CD4-positive, alpha-beta memory T cell (primary cell): ENCODE data around the gene ZBTB48. TPM values are rescaled to one million over a fixed set of nuclear protein-coding genes. Genes with fewer than 3 reads are reported as not detected.
A peak's percentile ranks its signal among the peaks of the same experiment; 100 is the strongest.

Experiments
- CTCF ChIA-PET: fragments of 350-600 bp; sonication (Branson Sonifier 250); formaldehyde crosslinking; loops from one replicate; lab custom pipeline; 2021; ENCODE audit warnings: inconsistent platforms; ENCODE audit not compliant: partially characterized antibody; lab: Charles Lee
- POLR2A ChIA-PET: fragments of 350-600 bp; sonication (Branson Sonifier 250); formaldehyde crosslinking; loops from one replicate; lab custom pipeline; 2021; ENCODE audit not compliant: partially characterized antibody; lab: Charles Lee
- DNase-seq, 5 donors: peaks; one replicate each; pipeline versions ENCODE4 v3.0.0 to v3.0.0-alpha.2; 2020 to 2022; ENCODE audit warnings: mixed read lengths in 1 of 5
- H3K27ac ChIP-seq: one replicate; pipeline ENCODE4 v1.7.0; 2013; ENCODE audit warnings: low read depth, low read length
- H3K27me3 ChIP-seq: 2 replicates; pipeline ENCODE4 v1.7.0; 2013; ENCODE audit warnings: mild to moderate bottlenecking, low read length, moderate library complexity; ENCODE audit not compliant: insufficient read depth
- H3K36me3 ChIP-seq: 2 replicates; pipeline ENCODE4 v1.7.0; 2013; ENCODE audit warnings: mild to moderate bottlenecking, low read length, moderate library complexity; ENCODE audit not compliant: insufficient read depth
- H3K4me1 ChIP-seq: 2 replicates; pipeline ENCODE4 v1.7.0; 2013; ENCODE audit warnings: mild to moderate bottlenecking, low read length, moderate library complexity; ENCODE audit not compliant: insufficient read depth
- H3K4me3 ChIP-seq, 2 donors: one replicate each; pipeline ENCODE4 v1.7.0; 2013; ENCODE audit warnings: low read length in 2 of 2, mild to moderate bottlenecking in 1 of 2
- H3K9me3 ChIP-seq, 2 donors: one replicate each; pipeline ENCODE4 v1.7.0; 2013; ENCODE audit warnings: low read length in 2 of 2, control low read depth in 1 of 2; ENCODE audit not compliant: control insufficient read depth in 1 of 2
- H3K27ac Mint-ChIP-seq, 7 donors: one replicate each; pipeline ENCODE4 v1.8.0; 2020 to 2021; ENCODE audit warnings: mixed read lengths in 7 of 7, mild to moderate bottlenecking in 6 of 7, inconsistent platforms in 3 of 7, moderate library complexity in 3 of 7
- H3K27me3 Mint-ChIP-seq, 2 donors: one replicate each; pipeline ENCODE4 v1.8.0; 2020 to 2021; ENCODE audit warnings: mixed read lengths in 2 of 2
- H3K36me3 Mint-ChIP-seq, 2 donors: one replicate each; pipeline ENCODE4 v1.8.0; 2020 to 2021; ENCODE audit warnings: mixed read lengths in 2 of 2, inconsistent platforms in 1 of 2, mild to moderate bottlenecking in 1 of 2
- H3K4me1 Mint-ChIP-seq, 4 donors: one replicate each; pipeline ENCODE4 v1.8.0; 2020 to 2021; ENCODE audit warnings: mixed read lengths in 4 of 4, mild to moderate bottlenecking in 1 of 4
- H3K4me3 Mint-ChIP-seq, 8 donors: one replicate each; pipeline ENCODE4 v1.8.0; 2020 to 2021; ENCODE audit warnings: mixed read lengths in 8 of 8, mild to moderate bottlenecking in 7 of 8, moderate library complexity in 6 of 8, inconsistent platforms in 3 of 8
- H3K9me3 Mint-ChIP-seq, 8 donors: one replicate each; pipeline ENCODE4 v1.8.0; 2020 to 2021; ENCODE audit warnings: mixed read lengths in 8 of 8, mild to moderate bottlenecking in 5 of 8, inconsistent platforms in 3 of 8, moderate library complexity in 1 of 8
- intact Hi-C: fragments of 100-400 bp; cut with micrococcal nuclease; formaldehyde crosslinking; loops from one replicate; pipeline ENCODE4 v1.15.1; 2023
- polyA plus RNA-seq, 2 donors: library from polyadenylated mRNA; unstranded; fragments of 300-500 nt; fragmentation: Illumina TruSeq; gene quantifications; one replicate each; pipeline ENCODE4 v1.2.3, GENCODE V29; 2021
- total RNA-seq, 2 experiments: library from RNA; stranded (reverse); gene quantifications; one replicate each; pipeline ENCODE4 v1.2.3, GENCODE V29; 2021

Gene ZBTB48
- total and polyA plus RNA-seq, 4 experiments from 2014 or later, result 18.4 to 70.7 (median 43.2) TPM

DNA sequence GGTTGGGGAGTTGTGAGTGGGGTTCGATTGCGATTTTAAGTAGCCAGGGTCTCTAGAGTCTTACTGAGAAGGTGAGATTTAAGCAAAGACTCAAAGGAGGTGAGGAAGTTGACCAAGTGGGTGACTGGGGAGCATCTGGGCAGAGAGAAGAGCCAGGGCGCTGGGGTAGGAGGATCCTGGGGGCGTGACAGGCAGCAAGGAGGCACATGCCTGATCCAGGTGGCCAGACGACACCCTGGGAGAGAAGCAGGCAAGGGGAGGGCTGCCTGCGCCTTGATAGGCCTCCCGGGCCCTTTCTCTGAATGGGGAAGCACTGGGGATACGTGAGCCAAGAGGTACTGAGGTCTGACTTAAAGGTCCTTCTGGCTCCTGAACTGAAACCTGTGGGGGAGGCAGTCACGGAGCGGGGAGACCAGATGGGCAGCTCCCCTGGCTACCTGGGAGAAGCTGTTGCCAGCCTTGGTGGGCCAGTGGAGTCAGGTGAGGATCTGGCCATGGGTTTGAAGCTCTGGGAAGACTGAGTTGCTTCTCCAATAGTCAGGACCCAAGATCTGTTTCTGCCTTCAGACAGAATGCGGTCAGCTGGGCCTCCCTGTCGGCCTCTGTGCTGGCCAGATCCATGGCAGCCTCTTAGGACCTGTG lies 5.4 kb downstream of the ZBTB48 start:
- Mint-ChIP-seq H3K36me3 (peaks cover 0 to 21% of the 10 kb centered on the region in 2 donors), H3K27ac (peak overlapping the region; percentile 11 to 85 (median 55)), H3K27me3 (no peaks in the 10 kb centered on the region), H3K4me1 (peaks cover 20 to 50% (median 32%) of the 10 kb centered on the region in 4 donors), H3K9me3 (no peaks in the 10 kb centered on the region), H3K4me3 (no peak overlapping the region)
- ChIA-PET POLR2A (interaction anchor here (0.6 to 13.0 kb wide), 2 partner anchors 15 to 46 kb away, joined by 4 to 273 read pairs; partner anchors contain the start of gene KLHL21), CTCF (no interaction called here)
- H3K4me3 ChIP-seq, result no peak overlapping the region
- no peaks in the 10 kb centered on the region for H3K9me3 ChIP-seq
- H3K27me3 ChIP-seq, result no peaks in the 10 kb centered on the region
- no peak for DNase-seq
- H3K36me3 ChIP-seq, result peaks cover 16% of the 10 kb centered on the region
- H3K4me1 ChIP-seq, result peaks cover 31% of the 10 kb centered on the region
- no peak overlapping the region for H3K27ac ChIP-seq
- intact Hi-C loops, result no loop called here

DNA sequence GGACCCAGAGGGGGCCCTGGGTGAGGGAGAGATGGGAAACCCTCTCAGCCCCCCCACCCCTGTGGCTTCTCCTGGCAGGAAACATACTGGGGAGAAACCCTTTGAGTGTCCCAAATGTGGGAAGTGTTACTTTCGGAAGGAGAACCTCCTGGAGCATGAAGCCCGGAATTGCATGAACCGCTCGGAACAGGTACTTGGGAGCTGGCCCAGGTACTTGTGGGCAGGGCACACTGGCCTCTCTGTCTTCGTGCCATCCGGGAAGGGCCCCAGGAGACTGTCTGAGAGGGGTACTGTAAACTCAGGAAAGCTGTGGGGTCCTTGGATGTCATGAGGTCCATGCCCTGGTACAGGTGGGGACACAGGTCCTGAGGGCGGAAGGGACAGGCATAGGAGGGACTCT lies 6.0 kb downstream of the ZBTB48 start:
- DNase-seq, result no peak
- POLR2A ChIA-PET, result interaction anchor here (0.6 to 13.0 kb wide), 2 partner anchors 15 to 46 kb away, joined by 4 to 273 read pairs; partner anchors contain the start of gene KLHL21
- no peaks in the 10 kb centered on the region for H3K27me3 ChIP-seq

DNA sequence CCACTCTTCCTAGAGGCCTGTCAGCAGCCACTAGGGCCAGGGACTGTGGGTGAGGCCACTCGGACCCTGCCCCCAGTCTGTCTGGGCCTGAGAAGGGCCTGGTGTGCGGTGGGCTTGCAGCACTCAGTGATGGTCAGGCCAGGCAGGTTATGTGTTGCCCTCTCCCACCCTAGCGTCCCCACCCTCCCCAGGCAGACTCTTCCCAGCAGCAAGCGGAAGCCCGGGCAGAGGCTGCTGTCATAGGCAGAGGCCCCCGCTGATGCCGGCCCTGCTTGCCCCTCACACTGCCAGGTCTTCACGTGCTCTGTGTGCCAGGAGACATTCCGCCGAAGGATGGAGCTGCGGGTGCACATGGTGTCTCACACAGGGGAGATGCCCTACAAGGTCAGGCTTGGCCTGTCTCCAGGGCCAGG lies 6.6 kb downstream of the ZBTB48 start:
- Histone ChIP-seq H3K27me3 (no peaks in the 10 kb centered on the region), H3K4me3 (no peak overlapping the region), H3K9me3 (no peaks in the 10 kb centered on the region), H3K36me3 (peaks cover 23% of the 10 kb centered on the region), H3K27ac (no peak overlapping the region), H3K4me1 (peaks cover 25% of the 10 kb centered on the region)
- Mint-ChIP-seq H3K4me3 (no peak overlapping the region), H3K4me1 (peaks cover 13 to 44% (median 27%) of the 10 kb centered on the region in 4 donors), H3K27ac (peak overlapping the region in 1 of 7 donors; percentile 21), H3K36me3 (peaks cover 0 to 29% of the 10 kb centered on the region in 2 donors), H3K9me3 (no peaks in the 10 kb centered on the region), H3K27me3 (no peaks in the 10 kb centered on the region)
- POLR2A ChIA-PET, result interaction anchor here (1.1 to 13.0 kb wide), 2 partner anchors 14 to 323 kb away, joined by 3 to 273 read pairs; partner anchors contain the start of gene KLHL21
- intact Hi-C loops, result no loop called here
- CTCF ChIA-PET, result no interaction called here
- no peak for DNase-seq

More for the DNA sequence above, 6.0 kb downstream of the ZBTB48 start:
- peaks cover 25% of the 10 kb centered on the region for H3K4me1 ChIP-seq
- intact Hi-C loops, result no loop called here
- Mint-ChIP-seq H3K27ac (no peak overlapping the region), H3K36me3 (peaks cover 0 to 28% of the 10 kb centered on the region in 2 donors), H3K27me3 (no peaks in the 10 kb centered on the region), H3K4me1 (peaks cover 15 to 44% (median 29%) of the 10 kb centered on the region in 4 donors), H3K9me3 (no peaks in the 10 kb centered on the region), H3K4me3 (no peak overlapping the region)
- CTCF ChIA-PET, result no interaction called here
- peaks cover 22% of the 10 kb centered on the region for H3K36me3 ChIP-seq
- H3K9me3 ChIP-seq, result no peaks in the 10 kb centered on the region
- H3K27ac ChIP-seq, result no peak overlapping the region
- no peak overlapping the region for H3K4me3 ChIP-seq

DNA sequence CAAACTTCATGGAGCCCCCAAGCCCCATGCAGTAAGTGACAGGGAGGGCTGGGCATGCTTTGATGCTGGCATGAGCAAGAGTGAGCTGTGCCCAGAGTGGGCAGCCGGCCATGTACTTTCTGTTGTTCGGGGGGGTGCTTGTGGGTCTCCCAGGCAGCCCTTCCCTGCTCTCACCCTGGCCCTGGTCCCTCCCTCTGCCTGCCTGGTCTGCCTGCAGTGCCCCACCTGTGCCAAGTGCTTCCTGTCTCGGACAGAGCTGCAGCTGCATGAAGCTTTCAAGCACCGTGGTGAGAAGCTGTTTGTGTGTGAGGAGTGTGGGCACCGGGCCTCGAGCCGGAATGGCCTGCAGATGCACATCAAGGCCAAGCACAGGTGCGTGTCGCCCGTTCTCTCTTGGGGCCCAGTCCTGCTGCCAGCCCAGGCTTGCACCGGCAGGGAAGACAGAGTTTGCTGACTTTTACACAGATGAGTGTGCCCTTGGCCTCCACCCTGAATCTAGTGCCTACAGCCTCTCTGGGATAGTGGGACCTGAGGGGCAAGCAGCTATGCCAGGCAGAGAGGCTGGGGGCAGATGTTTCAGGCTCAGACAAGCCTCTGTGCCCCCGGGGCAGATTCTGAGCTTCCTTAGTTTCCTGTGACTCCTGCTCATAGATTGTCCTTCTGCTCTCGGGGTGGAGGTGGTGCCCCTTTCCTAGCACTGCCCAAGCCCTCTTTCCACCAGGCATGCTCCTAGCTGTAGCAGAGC lies 7.6 kb downstream of the ZBTB48 start:
- H3K27ac Mint-ChIP-seq, result peak overlapping the region; percentile 52 to 87 (median 71)
- ChIA-PET CTCF (interaction anchor here (1.2 kb wide), 1 partner anchor 31 kb away, joined by 3 read pairs; no protein-coding TSS in a partner anchor), POLR2A (interaction anchor here (1.1 to 13.0 kb wide), 2 partner anchors 13 to 324 kb away, joined by 3 to 273 read pairs; partner anchors contain the start of gene KLHL21)
- H3K9me3 Mint-ChIP-seq, result no peaks in the 10 kb centered on the region
- H3K4me3 Mint-ChIP-seq, result peak overlapping the region in 1 of 8 donors; percentile 4
- no peak for DNase-seq
- Histone ChIP-seq H3K9me3 (no peaks in the 10 kb centered on the region), H3K27me3 (no peaks in the 10 kb centered on the region), H3K4me3 (no peak overlapping the region), H3K36me3 (peaks cover 23% of the 10 kb centered on the region), H3K4me1 (peaks cover 24% of the 10 kb centered on the region), H3K27ac (no peak overlapping the region)
- H3K36me3 Mint-ChIP-seq, result peaks cover 0 to 29% of the 10 kb centered on the region in 2 donors
- intact Hi-C loops, result no loop called here
- H3K4me1 Mint-ChIP-seq, result peaks cover 9 to 40% (median 22%) of the 10 kb centered on the region in 4 donors
- no peaks in the 10 kb centered on the region for H3K27me3 Mint-ChIP-seq

DNA sequence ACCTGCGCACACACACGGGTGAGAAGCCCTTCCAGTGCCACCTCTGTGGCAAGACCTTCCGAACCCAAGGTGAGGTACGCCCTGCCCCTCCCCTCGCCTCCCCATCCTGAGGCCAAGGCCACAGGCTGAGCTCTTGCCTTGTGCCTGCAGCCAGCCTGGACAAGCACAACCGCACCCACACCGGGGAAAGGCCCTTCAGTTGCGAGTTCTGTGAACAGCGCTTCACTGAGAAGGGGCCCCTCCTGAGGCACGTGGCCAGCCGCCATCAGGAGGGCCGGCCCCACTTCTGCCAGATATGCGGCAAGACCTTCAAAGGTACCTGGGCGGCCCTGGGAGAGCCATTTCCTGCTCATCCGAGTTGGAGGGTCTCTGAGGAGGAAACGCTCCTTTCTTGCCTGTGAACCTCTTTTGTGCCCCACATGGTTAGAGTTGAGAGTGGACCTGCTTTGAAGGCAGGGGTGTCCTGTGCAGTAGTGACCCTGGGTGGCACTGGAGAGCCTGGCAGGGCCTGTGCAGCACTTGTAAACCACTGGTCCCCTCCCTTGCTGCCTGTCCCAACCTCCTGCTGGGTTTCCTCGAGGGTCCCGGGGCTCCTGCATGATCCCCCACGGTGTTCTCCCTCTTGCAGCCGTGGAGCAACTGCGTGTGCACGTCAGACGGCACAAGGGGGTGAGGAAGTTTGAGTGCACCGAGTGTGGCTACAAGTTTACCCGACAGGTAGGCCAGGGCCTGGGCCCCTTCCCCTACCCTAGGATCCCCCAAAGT lies 8.5 kb downstream of the ZBTB48 start:
- H3K9me3 ChIP-seq, result no peaks in the 10 kb centered on the region
- no peak overlapping the region for H3K27ac ChIP-seq
- ChIA-PET CTCF (interaction anchor here (1.2 to 1.4 kb wide), 4 partner anchors 10 to 33 kb away, joined by 3 to 4 read pairs (median 4); partner anchors contain the start of gene TAS1R1), POLR2A (interaction anchor here (0.6 to 13.0 kb wide), 3 partner anchors 8 to 34 kb away, joined by 3 to 273 read pairs (median 8); partner anchors contain the start of genes KLHL21 and ZBTB48)
- Mint-ChIP-seq H3K4me3 (peak overlapping the region in 1 of 8 donors; percentile 4), H3K36me3 (peaks cover 0 to 29% of the 10 kb centered on the region in 2 donors), H3K9me3 (no peaks in the 10 kb centered on the region), H3K27me3 (no peaks in the 10 kb centered on the region), H3K4me1 (peaks cover 8 to 38% (median 20%) of the 10 kb centered on the region in 4 donors), H3K27ac (peak overlapping the region in 4 of 7 donors; percentile 64 to 84 (median 72))
- peaks cover 32% of the 10 kb centered on the region for H3K36me3 ChIP-seq
- H3K4me1 ChIP-seq, result peaks cover 27% of the 10 kb centered on the region
- DNase-seq, result no peak
- H3K4me3 ChIP-seq, result no peak overlapping the region
- intact Hi-C loops, result no loop called here
- H3K27me3 ChIP-seq, result no peaks in the 10 kb centered on the region

DNA sequence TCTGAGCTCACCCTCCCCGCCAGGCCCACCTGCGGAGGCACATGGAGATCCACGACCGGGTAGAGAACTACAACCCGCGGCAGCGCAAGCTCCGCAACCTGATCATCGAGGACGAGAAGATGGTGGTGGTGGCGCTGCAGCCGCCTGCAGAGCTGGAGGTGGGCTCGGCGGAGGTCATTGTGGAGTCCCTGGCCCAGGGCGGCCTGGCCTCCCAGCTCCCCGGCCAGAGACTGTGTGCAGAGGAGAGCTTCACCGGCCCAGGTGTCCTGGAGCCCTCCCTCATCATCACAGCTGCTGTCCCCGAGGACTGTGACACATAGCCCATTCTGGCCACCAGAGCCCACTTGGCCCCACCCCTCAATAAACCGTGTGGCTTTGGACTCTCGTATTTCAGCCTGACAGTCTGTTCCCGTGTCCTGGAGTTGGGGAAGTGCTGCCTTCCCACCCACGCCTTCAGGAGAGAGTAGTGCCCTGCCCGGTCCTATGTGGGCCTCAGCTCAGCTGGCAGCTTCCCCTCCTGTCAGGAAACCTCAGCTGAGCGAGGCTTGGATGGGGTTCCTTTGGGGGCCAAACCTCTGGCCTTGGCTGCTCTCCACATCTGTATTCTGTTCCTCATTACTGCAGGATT lies 9.2 kb downstream of the ZBTB48 start:
- peaks cover 8 to 41% (median 20%) of the 10 kb centered on the region in 4 donors for H3K4me1 Mint-ChIP-seq

More for the DNA sequence above, 9.2 kb downstream of the ZBTB48 start:
- H3K36me3 Mint-ChIP-seq, result peaks cover 3 to 36% of the 10 kb centered on the region in 2 donors
- DNase-seq, result no peak
- H3K4me3 Mint-ChIP-seq, result no peak overlapping the region
- H3K9me3 Mint-ChIP-seq, result no peaks in the 10 kb centered on the region
- peaks cover 27% of the 10 kb centered on the region for H3K4me1 ChIP-seq
- no peak overlapping the region for H3K27ac ChIP-seq
- CTCF ChIA-PET, result interaction anchor here (1.2 to 1.4 kb wide), 4 partner anchors 8 to 34 kb away, joined by 3 to 4 read pairs (median 4); partner anchors contain the start of gene TAS1R1
- H3K4me3 ChIP-seq, result no peak overlapping the region
- intact Hi-C loops, result no loop called here
- no peaks in the 10 kb centered on the region for H3K27me3 ChIP-seq
- peaks cover 39% of the 10 kb centered on the region for H3K36me3 ChIP-seq
- H3K27ac Mint-ChIP-seq, result peak overlapping the region in 3 of 7 donors; percentile 12 to 75 (median 72)
- no peaks in the 10 kb centered on the region for H3K27me3 Mint-ChIP-seq
- no peaks in the 10 kb centered on the region for H3K9me3 ChIP-seq
- POLR2A ChIA-PET, result interaction anchor here (0.6 to 13.0 kb wide), 4 partner anchors 9 to 33 kb away, joined by 3 to 273 read pairs (median 6); partner anchors contain the start of genes KLHL21 and ZBTB48
